Heart right ventricle (tissue), 16 donors: ENCODE results near the gene HYCC2. TPM values are rescaled to one million over a fixed set of nuclear protein-coding genes. Genes with fewer than 3 reads are reported as not detected.
A peak's percentile ranks its signal among the peaks of the same experiment; 100 is the strongest.

Experiments
- ATAC-seq, 8 donors: fragments of 200-7000 bp; cut with Tn5 transposase; one replicate each; pipeline ENCODE4 v1.9.1; 2020; ENCODE audit warnings: mild to moderate bottlenecking in 8 of 8, moderate library complexity in 8 of 8, moderate number of reproducible peaks in 1 of 8
- DNase-seq, 2 donors: peaks; one replicate each; pipeline ENCODE4 v3.0.0-alpha.2; 2020
- H3K27ac ChIP-seq, 10 donors: fragments of 200-600 bp; sonication (generic) in 2 of 10; one replicate each; pipeline versions ENCODE4 v1.5.0 to v1.8.0; 2020 to 2022; ENCODE audit warnings: mild to moderate bottlenecking in 3 of 10
- H3K27me3 ChIP-seq, 7 donors: fragments of 200-600 bp; one replicate each; pipeline ENCODE4 v1.8.0; 2021 to 2022; ENCODE audit warnings: mild to moderate bottlenecking in 2 of 7
- H3K36me3 ChIP-seq, 9 donors: fragments of 200-600 bp; sonication (generic) in 1 of 9; one replicate each; pipeline versions ENCODE4 v1.5.0 to v1.8.0; 2020 to 2022; ENCODE audit warnings: mild to moderate bottlenecking in 2 of 9
- H3K4me1 ChIP-seq, 9 donors: fragments of 200-600 bp; sonication (generic) in 1 of 9; one replicate each; pipeline versions ENCODE4 v1.5.0 to v1.8.0; 2020 to 2022; ENCODE audit warnings: mild to moderate bottlenecking in 4 of 9
- H3K4me3 ChIP-seq, 10 donors: fragments of 200-600 bp; sonication (generic) in 2 of 10; one replicate each; pipeline versions ENCODE4 v1.5.0 to v1.8.0; 2020 to 2022; ENCODE audit warnings: mild to moderate bottlenecking in 7 of 10, moderate library complexity in 2 of 10
- H3K9me3 ChIP-seq, 11 donors: fragments of 200-600 bp in 10 of 11; sonication (generic) in 2 of 11; one replicate each; pipeline versions ENCODE4 v1.5.0 to v1.8.0; 2013 to 2022; ENCODE audit warnings: mild to moderate bottlenecking in 2 of 11, control low read depth in 1 of 11, moderate library complexity in 1 of 11
- CTCF ChIP-seq, 9 donors: fragments of 200-600 bp; sonication (generic) in 2 of 9; IDR thresholded peaks; one replicate each; pipeline versions ENCODE4 v1.5.0 to v1.8.0; 2021 to 2022; ENCODE audit warnings: antibody characterized with exemption in 9 of 9, mild to moderate bottlenecking in 5 of 9, moderate library complexity in 1 of 9
- WGBS, 2 donors: extraction: QIAGEN DNeasy Blood & Tissue Kit; methylation state at CpG; one replicate each; pipeline ENCODE4 v1.1.7; 2013; ENCODE audit warnings: inconsistent platforms in 1 of 2; 5-methylcytosine and 5-hydroxymethylcytosine counted together
- intact Hi-C, 10 donors: fragments of 100-400 bp; cut with DNase I; formaldehyde crosslinking; loops; one replicate each; pipeline versions ENCODE4 v1.11.1 to v1.14.2; 2022
- polyA plus RNA-seq, 2 donors: library from polyadenylated mRNA; stranded (reverse); fragments of 200-250 nt; gene quantifications; one replicate each; pipeline ENCODE4 v1.2.3, GENCODE V29; 2013
- total RNA-seq, 10 donors: library from RNA; stranded (reverse); fragmentation: NEBNext Ultra II Directional in 3 of 10; extraction: Animal tissue kit (Norgen Biotek cat#: 25700) in 3 of 10; gene quantifications; one replicate each; pipeline versions ENCODE4 v1.2.1 to v1.2.4, GENCODE V29; 2021 to 2023
- donor health status: Arrhythmogenic right ventricular cardiomyopathy.
- donor health status: ischemic (EF 13 %, LVEDD 7.1; RV severe dilation, severe dysfunction).
- donor health status: healthy with polysubstance abuse.
- donor health status: DM: no; HTN: yes; CAD: no.
- donor health status: DM: no; HTN: no; CAD: no.
- donor health status: ischemic (EF 25% LVEDD 6.9; RV normal size, moderate dysfunction).
- donor health status: ischemic (EF 25% LVEDD 5.7; RV mildly dilated, moderate dysfunction).
- donor health status: healthy.
- donor health status: DM: yes; HTN: yes; CAD: no.
- donor health status: Ischemic cardiomyopathy.
- donor health status: ischemic (EF 35%, LVEDD 5.7; RV mildly dilated, moderate dysfunction).
- donor health status: nonischemic (EF 11% LVEDD 7.7; RV severe dilation, severe dysfunction).
- donor health status: DM: yes; HTN: yes; CAD: no.
- donor health status: PGD.
- donor health status: ischemic (EF 29% LVEDD 5.4; RV normal size, mild dysfunction).
- donor health status: nonischemic (EF 23%, LVEDD 6.1; RV moderate dilation, normal function).

HYCC2 gene
- total and polyA plus RNA-seq, 12 donors, result 1.4 to 15.3 (median 12.5) TPM

DNA sequence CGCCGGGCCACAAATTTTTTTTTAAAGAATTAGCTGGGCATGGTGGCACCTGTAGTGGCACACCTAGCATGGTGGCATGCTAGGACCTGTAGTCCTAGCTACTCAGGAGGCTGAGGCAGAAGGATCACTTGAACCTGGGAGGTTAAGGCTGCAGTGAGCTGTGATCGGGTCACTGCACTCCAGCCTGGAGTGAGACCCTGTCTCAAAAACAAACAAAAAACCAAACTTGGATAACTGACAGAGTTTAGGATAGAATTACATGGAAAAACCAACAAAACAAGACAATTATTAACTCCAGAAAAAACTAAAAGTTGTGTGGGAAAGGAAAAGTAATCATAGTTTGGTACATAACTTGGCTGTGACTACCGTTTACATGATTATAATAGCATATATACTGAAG lies 42.9 kb upstream of the HYCC2 start:
- no peak for ATAC-seq
- Histone ChIP-seq H3K4me1 (peaks cover 0 to 25% (median 16%) of the 10 kb centered on the region in 9 donors), H3K9me3 (no peaks in the 10 kb centered on the region), H3K4me3 (peak overlapping the region in 2 of 10 donors; percentile 80 to 96), H3K27ac (peak overlapping the region in 4 of 10 donors; percentile 99 to 100 (median 100)), H3K27me3 (no peaks in the 10 kb centered on the region), H3K36me3 (no peaks in the 10 kb centered on the region)
- 86 to 89% methylated on average over 4 of the region's 4 CpGs for WGBS, 2 donors
- intact Hi-C loops, result loop anchor here in 2 of 10 donors (5.0 to 10.0 kb wide), 2 partner anchors 42 to 50 kb away; partner anchors contain the start of genes HYCC2 (in 1 of the 2) and NDUFB3 (in 1 of the 2)
- no peak for DNase-seq
- no peak for TF ChIP-seq CTCF (IDR thresholded peaks at IDR 0.05)

DNA sequence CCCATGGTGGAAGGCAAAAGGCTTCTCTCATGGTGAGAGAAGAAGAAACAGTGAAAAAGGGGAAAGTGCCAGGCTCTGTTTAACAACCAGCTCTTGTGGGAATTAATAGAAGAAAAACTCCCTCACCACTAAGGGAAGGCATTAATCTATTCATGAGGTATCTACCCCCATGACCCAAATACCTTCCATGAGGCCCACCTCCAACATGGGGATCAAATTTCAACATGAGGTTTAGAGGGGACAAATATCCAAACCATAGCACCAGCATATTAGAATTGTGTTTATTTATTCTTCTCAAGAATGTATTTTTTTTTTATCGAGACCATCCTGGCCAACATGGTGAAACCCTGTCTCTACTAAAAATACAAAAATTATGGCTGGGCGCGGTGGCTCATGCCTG lies 39.6 kb upstream of the HYCC2 start:
- Histone ChIP-seq H3K4me3 (no peak overlapping the region), H3K4me1 (peaks cover 0 to 23% (median 16%) of the 10 kb centered on the region in 9 donors), H3K9me3 (no peaks in the 10 kb centered on the region), H3K36me3 (peaks cover 0 to 5% (median 0%) of the 10 kb centered on the region in 9 donors), H3K27ac (no peak overlapping the region), H3K27me3 (no peaks in the 10 kb centered on the region)
- no peak for ATAC-seq
- 99 to 100% methylated on average over 3 of the region's 3 CpGs for WGBS, 2 donors
- intact Hi-C loops, result loop anchor here in 2 of 10 donors (5.0 to 10.0 kb wide), 2 partner anchors 39 to 54 kb away; partner anchors contain the start of genes HYCC2 (in 1 of the 2) and NDUFB3 (in 1 of the 2)
- no peak for TF ChIP-seq CTCF (IDR thresholded peaks at IDR 0.05)
- no peak for DNase-seq

DNA sequence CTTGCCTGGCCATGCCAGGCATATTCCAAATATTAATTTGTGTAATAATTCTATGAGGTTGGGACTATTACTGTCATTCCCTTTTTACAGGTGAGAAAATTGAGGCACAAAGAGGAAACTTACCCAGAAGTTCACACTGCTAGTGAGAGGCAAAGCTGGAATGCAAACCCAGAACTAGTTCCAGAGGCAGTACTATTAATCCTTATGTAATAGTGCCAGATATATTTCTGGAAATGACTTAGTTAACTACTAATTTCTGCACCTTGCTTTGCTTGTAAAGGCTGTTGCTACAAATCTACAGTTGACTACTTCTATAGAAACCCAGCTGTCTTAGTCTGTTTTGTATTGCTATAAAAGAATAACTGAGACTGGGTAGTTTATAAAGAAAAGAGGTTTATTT lies 39.1 kb upstream of the HYCC2 start:
- ATAC-seq, result no peak
- intact Hi-C loops, result loop anchor here in 2 of 10 donors (5.0 to 10.0 kb wide), 2 partner anchors 38 to 54 kb away; partner anchors contain the start of genes HYCC2 (in 1 of the 2) and NDUFB3 (in 1 of the 2)
- H3K27ac ChIP-seq, result no peak overlapping the region

GRCh38 chr2:201109186-201109585 lies 37.7 kb upstream of the HYCC2 start:
- WGBS, 2 donors, result 82 to 84% methylated on average over 4 of the region's 4 CpGs

More for the DNA sequence above, 39.1 kb upstream of the HYCC2 start:
- Histone ChIP-seq H3K36me3 (peaks cover 0 to 5% (median 0%) of the 10 kb centered on the region in 9 donors), H3K4me1 (peaks cover 0 to 21% (median 13%) of the 10 kb centered on the region in 9 donors), H3K9me3 (no peaks in the 10 kb centered on the region), H3K27me3 (no peaks in the 10 kb centered on the region), H3K4me3 (no peak overlapping the region)
- no peak for TF ChIP-seq CTCF (IDR thresholded peaks at IDR 0.05)
- no peak for DNase-seq

More at GRCh38 chr2:201109186-201109585, 37.7 kb upstream of the HYCC2 start:
- intact Hi-C loops, result loop anchor here in 1 of 10 donors (2.0 kb wide), 1 partner anchor 30 kb away; no protein-coding TSS in a partner anchor
- Histone ChIP-seq H3K36me3 (peaks cover 0 to 5% (median 0%) of the 10 kb centered on the region in 9 donors), H3K27me3 (no peaks in the 10 kb centered on the region), H3K9me3 (no peaks in the 10 kb centered on the region), H3K4me1 (peaks cover 0 to 9% (median 2%) of the 10 kb centered on the region in 9 donors), H3K27ac (no peak overlapping the region), H3K4me3 (no peak overlapping the region)
- DNase-seq, result no peak
- peak in 1 of 8 donors; percentile 35 for ATAC-seq
- TF ChIP-seq CTCF (IDR thresholded peaks at IDR 0.05), result no peak
